ENCODE data around the gene CST11.

The CST11 gene

DNA sequence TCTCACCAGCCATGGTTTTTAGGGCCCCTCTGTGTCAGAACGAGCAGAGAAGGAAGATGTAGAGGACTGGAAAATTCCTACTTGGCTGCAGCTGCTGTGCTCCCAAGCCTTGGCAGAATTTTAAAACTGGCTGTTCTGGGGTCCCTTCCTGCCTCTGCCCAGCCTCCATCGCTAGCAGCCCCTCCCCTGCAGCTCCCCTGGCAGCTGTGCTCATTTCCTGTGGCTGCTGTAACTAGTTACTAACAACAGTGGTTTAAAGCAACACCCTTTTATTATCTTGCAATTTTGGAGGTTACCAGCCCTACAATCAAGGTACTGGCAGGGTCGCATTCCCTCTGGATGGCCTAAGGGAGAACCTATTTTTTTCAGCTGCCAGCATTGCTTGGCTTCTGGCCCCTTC lies 3.7 kb upstream of the CST11 start:
- H3K27ac ChIP-seq (ENCODE audit: insufficient read depth, low read depth, low read length, poor library complexity, severe bottlenecking): no peak overlapping the region
- no peaks in the 10 kb centered on the region for H3K36me3 ChIP-seq (ENCODE audit: control insufficient read depth, insufficient read depth, low read length)
- H3K4me1 ChIP-seq (ENCODE audit: control insufficient read depth, insufficient read depth, low read length): no peaks in the 10 kb centered on the region
- 91 to 93% methylated on average over 3 of the region's 3 CpGs for whole genome bisulfite sequencing, 2 experiments
- H3K4me3 ChIP-seq (ENCODE audit: insufficient read depth, low read depth, low read length): no peak overlapping the region
- H3K27me3 ChIP-seq (ENCODE audit: control insufficient read depth, insufficient read depth, low read length, poor library complexity, severe bottlenecking): no peaks in the 10 kb centered on the region
- H3K9me3 ChIP-seq (ENCODE audit: control insufficient read depth, low read length): no peaks in the 10 kb centered on the region

DNA sequence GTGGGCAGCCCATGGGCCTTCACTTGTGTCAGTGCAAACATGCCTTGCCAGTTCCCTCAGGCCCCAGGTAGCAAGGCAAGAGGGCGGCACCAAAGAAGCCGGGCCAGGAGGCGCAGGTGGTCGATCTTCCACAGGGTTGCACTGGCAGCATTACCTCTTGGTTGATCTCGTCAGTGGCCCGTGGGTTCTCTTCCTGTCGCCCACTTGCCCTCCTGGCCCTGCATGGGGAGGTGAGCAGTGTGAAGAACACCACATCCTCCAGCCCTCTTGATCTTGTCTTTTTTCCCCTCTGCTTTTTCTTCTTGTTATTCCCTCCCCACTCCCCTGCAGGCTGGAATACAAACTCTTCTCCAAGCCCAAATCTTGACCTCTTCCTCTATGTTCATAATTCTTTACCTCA lies 3.0 kb upstream of the CST11 start:
- Histone ChIP-seq H3K4me1 (ENCODE audit: control insufficient read depth, insufficient read depth, low read length) (no peaks in the 10 kb centered on the region), H3K36me3 (ENCODE audit: control insufficient read depth, insufficient read depth, low read length) (no peaks in the 10 kb centered on the region), H3K4me3 (ENCODE audit: insufficient read depth, low read depth, low read length) (no peak overlapping the region), H3K27me3 (ENCODE audit: control insufficient read depth, insufficient read depth, low read length, poor library complexity, severe bottlenecking) (no peaks in the 10 kb centered on the region), H3K9me3 (ENCODE audit: control insufficient read depth, low read length) (no peaks in the 10 kb centered on the region), H3K27ac (ENCODE audit: insufficient read depth, low read depth, low read length, poor library complexity, severe bottlenecking) (no peak overlapping the region)
- 94 to 96% methylated on average over 7 of the region's 7 CpGs for WGBS, 2 experiments

GRCh38 chr20:23454816-23455215 lies 2.1 kb upstream of the CST11 start:
- Histone ChIP-seq H3K4me3 (ENCODE audit: insufficient read depth, low read depth, low read length) (no peak overlapping the region), H3K4me1 (ENCODE audit: control insufficient read depth, insufficient read depth, low read length) (no peaks in the 10 kb centered on the region), H3K36me3 (ENCODE audit: control insufficient read depth, insufficient read depth, low read length) (no peaks in the 10 kb centered on the region), H3K27ac (ENCODE audit: insufficient read depth, low read depth, low read length, poor library complexity, severe bottlenecking) (no peak overlapping the region), H3K9me3 (ENCODE audit: control insufficient read depth, low read length) (no peaks in the 10 kb centered on the region), H3K27me3 (ENCODE audit: control insufficient read depth, insufficient read depth, low read length, poor library complexity, severe bottlenecking) (no peaks in the 10 kb centered on the region)
- WGBS, 2 experiments: 100% methylated on average over 1 of the region's 1 CpG

- H3K27ac ChIP-seq (ENCODE audit: insufficient read depth, low read depth, low read length, poor library complexity, severe bottlenecking): no peak overlapping the region
- WGBS, 2 experiments: 92 to 93% methylated on average over 15 of the region's 15 CpGs
- no peaks in the 10 kb centered on the region for H3K27me3 ChIP-seq (ENCODE audit: control insufficient read depth, insufficient read depth, low read length, poor library complexity, severe bottlenecking)
- no peaks in the 10 kb centered on the region for H3K4me1 ChIP-seq (ENCODE audit: control insufficient read depth, insufficient read depth, low read length)
- H3K9me3 ChIP-seq (ENCODE audit: control insufficient read depth, low read length): no peaks in the 10 kb centered on the region
- H3K36me3 ChIP-seq (ENCODE audit: control insufficient read depth, insufficient read depth, low read length): no peaks in the 10 kb centered on the region
- no peak overlapping the region for H3K4me3 ChIP-seq (ENCODE audit: insufficient read depth, low read depth, low read length)
Measured at GRCh38 chr20:23453549-23454543, 1.2 kb upstream of the CST11 start.

DNA sequence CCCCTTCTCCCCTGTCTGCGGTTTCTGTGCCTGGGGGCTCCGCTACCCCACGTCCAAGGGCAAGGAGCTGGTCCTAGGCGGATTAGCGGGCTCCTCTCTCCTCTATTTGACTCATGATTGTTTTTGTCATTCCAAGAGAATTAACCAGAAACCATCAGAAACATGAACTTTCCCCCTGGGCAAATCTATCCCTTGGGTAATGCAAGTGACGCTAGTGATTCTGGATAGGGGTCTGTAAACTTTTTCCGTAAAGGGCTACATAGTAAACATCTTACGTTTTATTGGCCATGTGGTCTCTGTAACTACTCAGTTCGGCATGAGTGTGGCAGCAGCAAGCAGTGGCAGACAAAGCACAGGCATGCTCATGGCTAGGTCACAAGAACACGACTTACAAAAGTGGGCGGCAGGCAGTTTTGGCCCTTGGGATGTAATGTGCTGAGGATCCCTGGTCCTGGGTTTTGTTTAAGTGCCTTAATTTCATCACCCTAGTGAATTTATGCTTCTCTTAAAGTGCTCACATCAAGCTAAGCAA lies 654 bp downstream of the CST11 start:
- Histone ChIP-seq H3K27me3 (ENCODE audit: control insufficient read depth, insufficient read depth, low read length, poor library complexity, severe bottlenecking) (no peaks in the 10 kb centered on the region), H3K36me3 (ENCODE audit: control insufficient read depth, insufficient read depth, low read length) (no peaks in the 10 kb centered on the region), H3K27ac (ENCODE audit: insufficient read depth, low read depth, low read length, poor library complexity, severe bottlenecking) (no peak overlapping the region), H3K4me1 (ENCODE audit: control insufficient read depth, insufficient read depth, low read length) (no peaks in the 10 kb centered on the region), H3K9me3 (ENCODE audit: control insufficient read depth, low read length) (no peaks in the 10 kb centered on the region), H3K4me3 (ENCODE audit: insufficient read depth, low read depth, low read length) (no peak overlapping the region)
- 91 to 92% methylated on average over 11 of the region's 11 CpGs for WGBS, 2 experiments

GRCh38 chr20:23450877-23451276 lies 1.8 kb downstream of the CST11 start:
- no peaks in the 10 kb centered on the region for H3K4me1 ChIP-seq (ENCODE audit: control insufficient read depth, insufficient read depth, low read length)
- H3K27me3 ChIP-seq (ENCODE audit: control insufficient read depth, insufficient read depth, low read length, poor library complexity, severe bottlenecking): no peaks in the 10 kb centered on the region
- H3K27ac ChIP-seq (ENCODE audit: insufficient read depth, low read depth, low read length, poor library complexity, severe bottlenecking): no peak overlapping the region
- H3K9me3 ChIP-seq (ENCODE audit: control insufficient read depth, low read length): no peaks in the 10 kb centered on the region
- H3K36me3 ChIP-seq (ENCODE audit: control insufficient read depth, insufficient read depth, low read length): no peaks in the 10 kb centered on the region
- H3K4me3 ChIP-seq (ENCODE audit: insufficient read depth, low read depth, low read length): no peak overlapping the region
- 91 to 93% methylated on average over 1 of the region's 1 CpG for WGBS, 2 experiments

DNA sequence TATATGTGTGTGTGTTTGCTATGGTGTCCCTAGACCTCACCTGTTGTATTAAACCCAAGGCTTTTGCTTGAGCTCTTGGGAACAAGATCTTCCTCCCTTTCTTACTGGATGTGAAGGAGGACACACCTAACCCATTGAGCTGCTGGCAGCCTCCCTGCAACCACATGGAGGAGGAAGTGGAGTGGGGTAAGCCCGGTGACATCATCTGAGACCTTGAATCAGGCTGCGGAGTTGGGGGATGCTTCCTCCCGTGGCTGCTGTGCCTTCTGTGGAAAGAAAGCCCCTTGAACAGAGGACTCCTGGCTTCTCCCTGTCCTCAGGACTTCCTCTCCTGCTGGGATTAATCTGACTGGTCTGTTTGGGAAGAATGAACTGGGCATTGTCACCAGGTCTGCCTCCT lies 3.3 kb downstream of the CST11 start:
- no peaks in the 10 kb centered on the region for H3K36me3 ChIP-seq (ENCODE audit: control insufficient read depth, insufficient read depth, low read length)
- no peaks in the 10 kb centered on the region for H3K9me3 ChIP-seq (ENCODE audit: control insufficient read depth, low read length)
- H3K4me3 ChIP-seq (ENCODE audit: insufficient read depth, low read depth, low read length): no peak overlapping the region
- H3K27ac ChIP-seq (ENCODE audit: insufficient read depth, low read depth, low read length, poor library complexity, severe bottlenecking): no peak overlapping the region
- WGBS, 2 experiments: 60 to 61% methylated on average over 3 of the region's 3 CpGs
- H3K27me3 ChIP-seq (ENCODE audit: control insufficient read depth, insufficient read depth, low read length, poor library complexity, severe bottlenecking): no peaks in the 10 kb centered on the region
- no peaks in the 10 kb centered on the region for H3K4me1 ChIP-seq (ENCODE audit: control insufficient read depth, insufficient read depth, low read length)

- Histone ChIP-seq H3K27me3 (ENCODE audit: control insufficient read depth, insufficient read depth, low read length, poor library complexity, severe bottlenecking) (no peaks in the 10 kb centered on the region), H3K36me3 (ENCODE audit: control insufficient read depth, insufficient read depth, low read length) (no peaks in the 10 kb centered on the region), H3K4me1 (ENCODE audit: control insufficient read depth, insufficient read depth, low read length) (no peaks in the 10 kb centered on the region), H3K27ac (ENCODE audit: insufficient read depth, low read depth, low read length, poor library complexity, severe bottlenecking) (no peak overlapping the region), H3K9me3 (ENCODE audit: control insufficient read depth, low read length) (no peaks in the 10 kb centered on the region), H3K4me3 (ENCODE audit: insufficient read depth, low read depth, low read length) (no peak overlapping the region)
- 96% methylated on average over 5 of the region's 5 CpGs for WGBS, 2 experiments
Measured at GRCh38 chr20:23448167-23448566, 4.5 kb downstream of the CST11 start.

DNA sequence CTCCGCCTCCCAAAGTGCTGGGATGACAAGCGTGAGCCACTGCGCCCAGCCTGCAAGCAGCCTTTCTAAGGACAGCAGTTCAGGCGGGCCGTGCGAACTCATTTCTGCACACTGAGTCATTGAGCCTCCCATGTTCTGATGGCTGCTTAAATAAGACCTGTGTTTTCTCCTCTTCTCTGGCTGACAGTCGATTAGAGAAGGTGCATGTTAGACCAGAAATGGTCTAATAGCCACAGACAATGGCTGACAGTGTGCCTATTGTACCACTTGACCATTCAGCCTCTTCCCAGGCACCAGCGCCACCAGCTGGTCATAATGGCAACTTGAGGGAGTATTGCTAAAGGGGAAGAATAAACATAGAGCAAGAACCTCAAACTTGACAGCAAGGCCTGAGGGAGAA lies 6.2 kb downstream of the CST11 start:
- Histone ChIP-seq H3K27ac (ENCODE audit: insufficient read depth, low read depth, low read length, poor library complexity, severe bottlenecking) (no peak overlapping the region), H3K36me3 (ENCODE audit: control insufficient read depth, insufficient read depth, low read length) (no peaks in the 10 kb centered on the region), H3K4me1 (ENCODE audit: control insufficient read depth, insufficient read depth, low read length) (no peaks in the 10 kb centered on the region), H3K27me3 (ENCODE audit: control insufficient read depth, insufficient read depth, low read length, poor library complexity, severe bottlenecking) (no peaks in the 10 kb centered on the region), H3K4me3 (ENCODE audit: insufficient read depth, low read depth, low read length) (no peak overlapping the region), H3K9me3 (ENCODE audit: control insufficient read depth, low read length) (no peaks in the 10 kb centered on the region)
- 79 to 82% methylated on average over 8 of the region's 8 CpGs for WGBS, 2 experiments

- no peak overlapping the region for H3K27ac ChIP-seq (ENCODE audit: insufficient read depth, low read depth, low read length, poor library complexity, severe bottlenecking)
- H3K4me3 ChIP-seq (ENCODE audit: insufficient read depth, low read depth, low read length): no peak overlapping the region
- H3K4me1 ChIP-seq (ENCODE audit: control insufficient read depth, insufficient read depth, low read length): no peaks in the 10 kb centered on the region
- H3K27me3 ChIP-seq (ENCODE audit: control insufficient read depth, insufficient read depth, low read length, poor library complexity, severe bottlenecking): no peaks in the 10 kb centered on the region
- no peaks in the 10 kb centered on the region for H3K36me3 ChIP-seq (ENCODE audit: control insufficient read depth, insufficient read depth, low read length)
- H3K9me3 ChIP-seq (ENCODE audit: control insufficient read depth, low read length): no peaks in the 10 kb centered on the region
- WGBS, 2 experiments: 95 to 96% methylated on average over 7 of the region's 7 CpGs
Measured at GRCh38 chr20:23445596-23446217, 7.0 kb downstream of the CST11 start.

Measured in ectodermal cell (in vitro differentiated cells).